Skin of body (tissue), 2 donors: ENCODE data around the gene CYB561. TPM values are rescaled to one million over a fixed set of nuclear protein-coding genes. Genes with fewer than 3 reads are reported as not detected.

Experiments
- DNase-seq: peaks from one replicate; lab custom pipeline; 2025; lab: John Stamatoyannopoulos, UW
- total RNA-seq: library from RNA; depleted of rRNA; stranded (reverse); fragments of >200 nt; gene quantifications from one replicate; pipeline ENCODE4 v1.2.3, GENCODE V29; 2014

The CYB561 gene
- total RNA-seq, 1 donor from 2014 or later, result 13.0 TPM

- DNase-seq, result no peak
Observed at GRCh38 chr17:63452046-63452961, 6.2 kb upstream of the CYB561 start.

GRCh38 chr17:63451150-63451549 lies 5.0 kb upstream of the CYB561 start:
- no peak for DNase-seq

DNA sequence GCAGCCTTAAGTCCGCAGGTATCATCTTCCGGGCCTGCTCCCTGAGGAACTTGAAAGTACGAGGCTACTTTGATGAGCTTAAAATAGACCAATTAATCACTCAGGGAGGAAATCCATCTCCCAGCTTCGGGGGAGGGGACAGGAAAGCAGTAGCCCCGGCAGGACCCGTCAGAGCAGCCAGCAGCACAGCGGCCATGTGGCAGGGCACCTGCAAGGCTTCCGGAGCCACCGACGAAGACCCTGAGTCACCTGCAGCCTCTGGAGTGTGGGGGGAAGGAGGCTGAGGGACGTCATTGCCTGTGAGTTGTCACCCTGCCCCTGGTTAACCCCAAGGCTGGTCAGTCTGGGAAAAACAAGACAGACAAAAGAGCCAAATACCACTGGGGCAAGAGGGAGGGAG lies 4.4 kb upstream of the CYB561 start:
- DNase-seq, result no peak

GRCh38 chr17:63448655-63449054 lies 2.5 kb upstream of the CYB561 start:
- DNase-seq, result no peak

GRCh38 chr17:63447471-63448009 lies 1.4 kb upstream of the CYB561 start:
- no peak for DNase-seq

DNA sequence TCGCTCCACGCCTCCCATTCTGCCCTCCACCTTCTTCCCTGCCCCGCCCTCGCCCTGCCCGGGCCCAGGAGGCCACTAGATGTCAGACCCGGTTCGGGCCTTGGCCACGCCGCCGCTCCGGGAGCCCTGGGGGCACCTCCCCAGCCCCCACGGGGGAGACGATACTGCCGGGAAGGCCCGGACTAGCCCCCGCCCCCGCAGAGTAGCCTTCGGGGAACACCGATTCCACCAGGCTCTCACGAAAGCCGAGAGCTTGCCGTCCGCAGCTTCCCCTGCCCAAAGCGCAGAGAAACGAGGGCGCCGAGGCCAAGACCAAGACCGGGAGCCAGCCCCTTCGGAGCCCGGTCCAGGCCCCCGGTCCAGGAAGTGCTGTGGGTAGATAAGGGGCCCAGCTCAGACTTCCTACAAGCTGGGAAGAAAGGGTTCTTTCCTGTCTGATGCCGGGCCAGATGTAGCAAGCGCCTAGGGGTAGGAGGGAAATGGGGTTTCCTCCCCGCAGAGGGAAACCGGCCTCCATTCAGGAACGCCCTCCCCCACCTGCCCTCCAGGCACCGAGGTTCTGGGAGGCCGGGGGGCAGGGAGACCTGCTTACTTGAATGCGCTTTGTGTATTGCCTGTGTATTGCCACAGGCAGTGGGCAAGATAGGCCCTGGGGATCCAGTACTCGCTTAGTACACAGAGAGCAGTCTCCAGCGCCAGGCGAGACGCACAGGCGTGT lies 806 bp upstream of the CYB561 start:
- DNase-seq, result no peak

- DNase-seq, result no peak
Observed at GRCh38 chr17:63445571-63445953, 544 bp downstream of the CYB561 start.

- no peak for DNase-seq
Observed at GRCh38 chr17:63445065-63445464, 1.0 kb downstream of the CYB561 start.

GRCh38 chr17:63444457-63444856 lies 1.6 kb downstream of the CYB561 start:
- no peak for DNase-seq

- DNase-seq, result no peak
Observed at GRCh38 chr17:63443053-63443452, 3.1 kb downstream of the CYB561 start.

GRCh38 chr17:63442549-63443035 lies 3.5 kb downstream of the CYB561 start:
- no peak for DNase-seq

DNA sequence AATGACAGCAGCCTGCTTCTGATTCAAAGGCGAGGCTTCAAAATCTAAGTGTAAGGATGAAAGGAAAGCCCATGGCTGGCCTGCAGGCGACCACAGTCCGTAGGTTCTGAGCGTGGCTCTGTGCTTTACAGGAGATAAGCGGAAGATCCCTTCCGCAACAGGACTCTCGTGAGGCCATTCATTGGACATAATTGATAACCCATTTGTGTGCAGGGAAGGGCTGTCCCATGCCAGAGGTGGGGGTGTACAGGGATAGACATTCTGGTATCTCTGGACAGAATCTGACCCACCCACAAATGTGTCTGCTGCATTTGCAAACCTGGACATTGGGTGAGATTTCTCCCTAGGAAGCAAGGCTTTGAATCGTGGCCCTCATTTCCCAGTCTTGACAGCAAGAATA lies 4.0 kb downstream of the CYB561 start:
- DNase-seq, result no peak

GRCh38 chr17:63441654-63442053 lies 4.5 kb downstream of the CYB561 start:
- DNase-seq, result no peak

DNA sequence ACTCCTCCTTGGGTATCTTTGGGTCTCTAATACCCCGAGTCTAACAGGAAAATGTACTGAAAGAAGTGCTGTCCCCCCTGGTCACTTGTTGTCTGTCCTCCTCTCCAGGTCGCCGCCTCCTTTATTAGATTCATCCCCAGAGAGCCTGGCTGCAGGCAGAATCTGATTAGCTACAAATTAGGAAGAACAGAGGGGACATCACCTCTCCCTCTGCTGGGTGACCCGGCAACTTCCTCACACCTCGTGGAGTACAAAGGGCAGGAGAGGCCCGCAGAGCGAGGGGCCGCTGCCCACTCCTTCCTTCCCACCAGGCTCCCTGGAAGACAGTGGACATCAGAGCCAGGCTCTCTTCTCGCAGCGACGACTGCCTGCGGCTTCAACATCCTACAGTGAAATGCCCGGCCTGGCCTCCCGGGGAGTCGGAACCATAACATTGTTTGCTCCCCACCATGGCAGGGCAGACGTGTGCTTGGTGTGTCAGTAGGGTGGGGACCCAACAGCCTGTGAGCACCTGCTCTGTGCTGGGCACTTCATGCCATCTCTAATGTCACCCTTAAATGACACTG lies 5.3 kb downstream of the CYB561 start:
- no peak for DNase-seq

DNA sequence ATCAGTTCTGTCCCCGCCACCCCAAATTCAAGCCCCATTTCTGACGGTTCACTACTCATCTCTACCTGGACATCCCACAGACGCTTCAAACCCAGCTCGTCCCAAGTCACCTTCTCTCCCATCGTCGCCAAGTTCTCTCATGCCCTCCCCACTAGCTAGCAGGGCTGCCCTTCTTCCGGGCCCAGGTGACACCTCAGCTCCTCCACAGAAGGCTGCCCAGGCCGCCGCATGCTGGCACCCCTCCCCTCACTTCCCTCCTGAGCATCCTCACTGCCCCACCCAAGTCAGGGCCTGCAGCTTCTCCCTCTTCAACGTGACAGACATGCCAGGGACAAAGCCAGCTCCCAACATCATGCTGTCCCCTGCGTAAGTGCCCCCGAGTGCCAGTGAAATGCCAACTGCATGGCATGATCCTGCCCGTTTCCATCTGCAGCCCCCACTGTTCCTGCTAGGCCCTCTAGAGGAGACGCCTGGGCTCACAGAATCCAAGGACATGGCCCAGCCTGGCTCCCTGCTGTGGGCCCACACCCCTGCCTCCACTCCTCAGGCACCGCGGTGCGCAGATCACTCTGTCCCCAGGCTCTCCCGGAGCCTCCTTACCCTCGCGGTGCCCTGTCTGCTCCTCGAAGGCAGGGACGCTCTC lies 5.9 kb downstream of the CYB561 start:
- no peak for DNase-seq

DNA sequence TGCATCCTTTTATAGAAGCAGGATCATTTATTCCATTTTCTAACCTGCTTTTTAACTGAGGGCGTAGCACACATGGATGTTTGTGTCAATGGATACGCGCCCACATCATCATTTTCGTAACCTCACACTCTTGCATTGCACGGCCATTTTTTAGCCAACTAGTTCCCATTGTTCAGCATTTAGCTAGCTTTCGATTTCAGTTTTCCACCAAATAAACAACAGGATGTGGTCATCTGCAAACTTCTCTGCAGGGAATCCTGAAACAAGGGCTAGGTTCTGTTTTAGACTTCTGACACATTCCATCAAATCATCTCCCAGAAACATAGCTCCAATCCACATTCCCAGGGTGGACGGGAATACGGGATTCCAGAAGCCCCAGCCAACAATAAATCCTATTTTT lies 6.4 kb downstream of the CYB561 start:
- DNase-seq, result peak; percentile 14

DNA sequence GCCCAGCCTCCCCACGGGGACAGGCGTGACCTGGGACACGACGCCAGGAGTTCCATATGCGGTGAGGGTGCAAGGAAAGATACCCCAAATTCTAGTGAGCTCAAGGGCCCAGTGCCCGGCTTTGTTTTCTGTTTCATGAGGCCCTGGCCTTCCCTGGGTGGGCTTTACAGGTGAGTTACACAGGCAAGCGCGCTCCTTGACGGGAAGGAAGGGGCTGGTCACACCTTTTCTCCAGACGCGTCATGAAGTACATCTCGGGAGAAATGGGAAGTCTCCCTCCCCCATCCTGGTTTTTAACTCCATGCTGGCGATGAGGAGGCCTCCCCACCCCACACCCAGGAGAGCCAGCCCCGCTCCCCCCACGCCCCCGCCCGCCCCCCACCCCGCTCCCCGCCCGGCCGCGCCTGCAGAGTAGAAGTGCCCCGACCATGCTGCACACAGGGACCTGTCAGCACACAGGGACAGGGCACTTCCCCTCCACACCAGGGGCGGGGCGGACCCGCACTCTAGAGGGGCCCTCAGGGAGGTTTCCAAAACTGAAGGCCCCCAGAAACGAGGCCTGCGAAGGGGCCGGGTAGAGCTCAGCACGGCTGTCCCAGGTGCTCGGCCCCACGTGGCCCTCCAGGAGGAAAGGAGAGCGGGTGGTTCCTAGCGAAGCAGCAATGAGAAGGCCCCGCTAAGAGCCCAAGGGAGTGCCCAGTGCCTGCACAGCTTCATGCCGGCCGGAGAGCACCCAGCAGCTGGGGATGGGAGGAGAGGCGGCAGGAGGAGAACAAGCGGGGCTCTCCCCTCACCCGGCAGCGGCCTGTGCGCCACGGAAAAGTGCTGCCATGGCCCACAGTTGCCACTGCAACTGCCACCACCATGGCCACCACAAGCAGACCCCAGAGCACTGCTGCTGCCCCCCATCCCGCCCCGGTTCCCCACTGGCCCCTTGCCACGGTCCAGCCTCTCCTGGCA lies 7.7 kb downstream of the CYB561 start:
- DNase-seq, result no peak

- DNase-seq, result no peak
Observed at GRCh38 chr17:63437287-63438091, 8.6 kb downstream of the CYB561 start.

DNA sequence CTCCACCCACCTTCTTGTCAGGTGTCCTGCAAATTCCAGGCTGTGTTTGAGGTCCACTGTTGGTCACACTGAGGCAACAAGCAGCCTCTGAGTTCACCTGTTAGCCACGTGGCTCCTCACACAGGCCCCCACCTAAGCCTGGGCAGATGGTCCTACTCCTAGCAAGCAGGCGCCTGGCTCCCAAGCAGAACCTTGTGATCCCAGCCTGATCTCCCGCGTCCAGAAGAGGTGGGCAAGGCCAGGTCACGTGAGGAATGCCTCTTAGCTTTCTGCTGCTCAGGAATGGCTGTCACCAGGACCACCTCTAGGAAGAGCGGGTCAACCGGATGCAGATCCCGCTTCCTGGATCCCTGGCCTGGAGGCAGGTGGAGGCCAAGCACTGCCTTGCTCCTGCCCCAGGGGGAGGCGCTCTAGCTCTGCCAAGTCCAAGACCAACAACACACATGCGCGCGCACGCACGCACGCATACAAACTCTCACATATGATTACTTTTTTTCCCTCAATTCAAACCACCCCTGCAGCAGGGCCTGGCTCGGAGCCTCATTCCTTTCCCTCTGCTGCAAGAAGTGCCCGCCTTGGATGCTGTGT lies 9.5 kb downstream of the CYB561 start:
- no peak for DNase-seq
